ENCODE measurements around the gene OSTF1. TPM values are rescaled to one million over a fixed set of nuclear protein-coding genes. Genes with fewer than 3 reads are reported as not detected.
A peak's percentile ranks its signal among the peaks of the same experiment; 100 is the strongest.

Gene OSTF1
- total RNA-seq, 6 experiments from 2014 or later: 19.7 to 34.6 (median 24.7) TPM

- WGBS (ENCODE audit: insufficient coverage, low coverage, low lambda C conversion rate, missing lambda C conversion rate): 55% methylated on average over 5 of the region's 5 CpGs
- no peaks in the 10 kb centered on the region for H3K36me3 ChIP-seq
- intact Hi-C loops (cut with DNase I): no loop called here
- H3K27ac ChIP-seq: peak overlapping the region in 2 of 3 donors; percentile 45 to 69
- TF ChIP-seq CTCF (IDR thresholded peaks at IDR 0.05): no peak
- no peak for TF ChIP-seq POLR2A (IDR thresholded peaks at IDR 0.05)
- H3K9me3 ChIP-seq: no peaks in the 10 kb centered on the region
- H3K27me3 ChIP-seq: no peaks in the 10 kb centered on the region
- peak; percentile 57 to 86 (median 80) for ATAC-seq
- H3K4me1 ChIP-seq: peaks cover 0 to 12% (median 6%) of the 10 kb centered on the region in 4 donors
- peak; percentile 27 to 84 (median 59) for DNase-seq
- H3K4me3 ChIP-seq: no peak overlapping the region
These were observed 75.5 kb downstream of the OSTF1 start for GRCh38 chr9:75163764-75164163.

DNA sequence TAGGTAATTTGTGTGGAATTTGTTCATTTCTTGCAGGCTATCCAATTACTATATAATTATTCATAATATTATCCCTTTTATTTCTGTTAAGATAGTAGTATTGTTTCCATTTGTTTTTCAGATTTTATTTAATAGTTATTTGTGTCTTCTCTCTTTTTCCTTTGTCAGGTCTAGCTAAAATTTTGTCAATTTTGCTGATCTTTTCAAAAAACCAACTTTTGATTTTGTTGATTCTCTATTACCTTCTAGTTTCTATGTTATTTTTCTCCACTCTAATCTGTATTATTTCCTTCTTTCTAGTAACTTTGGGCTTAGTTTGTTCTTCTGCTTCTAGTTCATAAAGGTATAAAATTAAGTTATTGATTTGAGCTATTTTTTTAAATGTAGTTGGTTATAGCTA is 76.3 kb downstream of the OSTF1 start:
- Histone ChIP-seq H3K27me3 (no peaks in the 10 kb centered on the region), H3K4me3 (no peak overlapping the region), H3K9me3 (no peaks in the 10 kb centered on the region), H3K27ac (peak overlapping the region in 2 of 3 donors; percentile 45 to 69), H3K36me3 (no peaks in the 10 kb centered on the region), H3K4me1 (peaks cover 0 to 12% (median 6%) of the 10 kb centered on the region in 4 donors)
- TF ChIP-seq POLR2A (IDR thresholded peaks at IDR 0.05): no peak
- no peak for TF ChIP-seq CTCF (IDR thresholded peaks at IDR 0.05)
- DNase-seq (no peak), ATAC-seq (no peak)
- intact Hi-C loops (cut with DNase I): no loop called here

- ATAC-seq: no peak
- H3K27ac ChIP-seq: no peak overlapping the region
- TF ChIP-seq CTCF (IDR thresholded peaks at IDR 0.05): no peak
- TF ChIP-seq POLR2A (IDR thresholded peaks at IDR 0.05): no peak
- H3K27me3 ChIP-seq: no peaks in the 10 kb centered on the region
- no peaks in the 10 kb centered on the region for H3K9me3 ChIP-seq
- H3K4me1 ChIP-seq: peaks cover 0 to 12% (median 2%) of the 10 kb centered on the region in 4 donors
- H3K36me3 ChIP-seq: peaks cover 0 to 4% (median 0%) of the 10 kb centered on the region in 4 donors
- intact Hi-C loops (cut with DNase I): no loop called here
- H3K4me3 ChIP-seq: no peak overlapping the region
- 100% methylated on average over 1 of the region's 1 CpG for WGBS (ENCODE audit: insufficient coverage, low coverage, low lambda C conversion rate, missing lambda C conversion rate)
- no peak for DNase-seq
These were observed 79.0 kb downstream of the OSTF1 start for GRCh38 chr9:75167281-75167680.

GRCh38 chr9:75168270-75169178 is 80.2 kb downstream of the OSTF1 start:
- intact Hi-C loops (cut with DNase I): no loop called here
- ATAC-seq (no peak), DNase-seq (no peak)
- TF ChIP-seq POLR2A (IDR thresholded peaks at IDR 0.05) (no peak), CTCF (IDR thresholded peaks at IDR 0.05) (no peak)
- no peaks in the 10 kb centered on the region for H3K27me3 ChIP-seq
- no peak overlapping the region for H3K4me3 ChIP-seq
- H3K27ac ChIP-seq: no peak overlapping the region
- WGBS (ENCODE audit: insufficient coverage, low coverage, low lambda C conversion rate, missing lambda C conversion rate): 36% methylated on average over 2 of the region's 2 CpGs
- H3K36me3 ChIP-seq: peaks cover 0 to 4% (median 0%) of the 10 kb centered on the region in 4 donors
- H3K4me1 ChIP-seq: peaks cover 0 to 9% (median 0%) of the 10 kb centered on the region in 4 donors
- no peaks in the 10 kb centered on the region for H3K9me3 ChIP-seq
